Stimulated activated CD8-positive, alpha-beta memory T cell treated with anti-CD3 and anti-CD28 coated beads, Interleukin-12 subunit alpha, Interleukin-12 subunit beta, amount 100 ng/mL, for 24 hours (primary cell): ENCODE results near the gene CCDC177.

ENCODE experiments used
- DNase-seq: peaks from one replicate; pipeline ENCODE4 v3.0.0-alpha.2; 2020; ENCODE audit errors: extremely low read depth

Gene CCDC177

DNA sequence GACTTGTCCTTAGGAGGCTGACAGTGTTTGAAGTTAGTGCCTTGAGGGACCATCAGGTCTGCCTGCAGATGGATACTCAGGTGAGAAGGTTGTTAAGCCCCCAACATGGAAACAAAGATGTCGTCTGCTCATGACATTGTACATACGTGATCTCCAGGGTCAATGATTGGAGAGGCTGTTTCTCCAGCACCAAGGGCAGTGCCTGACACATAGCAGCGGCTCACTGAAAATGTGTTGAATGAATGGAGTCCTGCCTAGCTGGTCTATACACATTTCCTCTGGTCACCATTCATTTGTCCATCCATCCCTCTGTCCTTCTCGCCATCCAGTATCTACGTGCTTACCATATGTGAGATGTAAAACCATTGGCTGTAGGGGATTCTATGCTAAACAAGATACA, 7.1 kb downstream of the CCDC177 start:
- no peak for DNase-seq

GRCh38 chr14:69561893-69562292, 12.8 kb downstream of the CCDC177 start:
- no peak for DNase-seq

- DNase-seq = no peak
Observed at GRCh38 chr14:69560826-69561225, 13.8 kb downstream of the CCDC177 start.

DNA sequence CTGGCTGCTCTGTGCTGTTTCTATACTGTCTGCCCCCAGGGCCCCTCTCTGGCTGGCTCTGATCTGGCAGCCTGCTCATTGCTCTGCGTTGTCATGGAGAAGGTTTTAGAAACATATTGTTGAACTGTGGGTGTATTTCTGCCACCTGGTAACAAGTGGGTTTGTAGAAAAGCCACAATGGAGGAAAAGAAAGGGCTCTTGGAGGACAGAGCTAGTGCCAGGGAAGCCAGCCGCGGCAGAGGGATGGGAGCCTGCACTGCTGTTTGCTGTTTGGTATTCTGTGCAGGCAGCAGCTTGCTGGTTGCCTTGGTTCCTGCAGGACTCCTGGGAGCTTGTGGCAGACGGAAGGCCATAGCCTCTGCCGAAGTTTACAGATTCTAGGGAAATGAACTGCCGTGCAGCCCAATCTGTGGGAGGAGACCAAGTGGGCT, 15.1 kb downstream of the CCDC177 start:
- no peak for DNase-seq

DNA sequence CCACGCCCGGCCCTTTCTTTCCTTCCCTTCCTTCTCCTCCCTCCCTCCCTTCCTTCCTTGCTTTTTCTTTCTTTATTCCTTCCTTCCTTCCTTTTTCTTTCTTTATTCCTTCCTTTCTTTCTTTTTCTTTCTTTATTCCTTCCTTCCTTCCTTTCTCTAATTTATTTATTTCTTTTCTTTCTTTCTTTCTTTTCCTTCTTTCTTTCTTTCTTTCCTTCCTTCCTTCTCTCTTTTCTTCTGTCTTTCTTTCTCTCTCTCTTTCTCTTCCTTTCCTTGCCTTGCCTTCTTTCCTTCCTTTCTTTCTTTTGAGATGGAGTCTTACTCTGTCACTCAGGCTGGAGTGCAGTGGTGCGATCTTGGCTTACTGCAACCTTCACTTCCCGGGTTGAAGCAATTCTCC, 15.9 kb downstream of the CCDC177 start:
- DNase-seq = no peak

- no peak for DNase-seq
Observed at GRCh38 chr14:69554500-69554899, 20.2 kb downstream of the CCDC177 start.

DNA sequence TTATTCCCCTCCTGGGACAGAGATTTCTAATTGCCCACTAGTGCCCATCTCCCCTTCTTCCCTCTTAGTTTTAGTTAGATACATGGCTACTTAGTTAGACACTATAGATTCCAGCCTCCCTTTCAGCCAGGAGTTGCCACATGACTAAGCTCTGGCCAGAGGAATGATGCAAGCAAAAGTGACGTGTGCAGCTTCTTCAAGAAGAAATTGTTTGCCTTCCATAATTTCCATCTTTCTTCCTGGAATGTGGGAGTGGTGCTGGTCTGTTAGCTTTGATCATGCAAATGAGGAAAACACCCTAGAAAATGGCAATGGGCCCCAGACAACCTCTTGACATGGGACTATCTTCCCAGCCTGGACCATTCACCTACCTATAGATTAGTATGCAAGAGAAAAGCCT, 21.4 kb downstream of the CCDC177 start:
- DNase-seq = no peak

DNA sequence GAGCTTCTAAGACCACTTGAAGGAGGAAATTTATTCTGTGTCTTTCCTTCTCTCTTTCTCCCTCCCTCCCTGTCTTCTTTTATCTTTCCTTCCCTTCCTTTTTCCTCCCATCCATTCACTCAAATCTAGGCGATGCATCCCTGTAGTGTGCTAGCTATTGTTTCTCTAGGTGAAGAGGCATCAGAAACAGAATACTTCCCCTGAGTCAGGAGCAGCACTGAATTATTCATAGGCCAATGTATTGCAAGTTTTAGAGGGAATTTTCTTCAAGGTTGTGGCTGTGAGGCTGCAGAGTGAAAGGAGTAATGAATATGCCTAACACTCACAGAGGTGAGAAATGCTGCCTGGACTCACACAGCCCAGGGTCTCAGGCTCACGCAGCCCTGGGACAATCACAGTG, 23.2 kb downstream of the CCDC177 start:
- no peak for DNase-seq

GRCh38 chr14:69548566-69548965, 26.1 kb downstream of the CCDC177 start:
- DNase-seq = no peak

DNA sequence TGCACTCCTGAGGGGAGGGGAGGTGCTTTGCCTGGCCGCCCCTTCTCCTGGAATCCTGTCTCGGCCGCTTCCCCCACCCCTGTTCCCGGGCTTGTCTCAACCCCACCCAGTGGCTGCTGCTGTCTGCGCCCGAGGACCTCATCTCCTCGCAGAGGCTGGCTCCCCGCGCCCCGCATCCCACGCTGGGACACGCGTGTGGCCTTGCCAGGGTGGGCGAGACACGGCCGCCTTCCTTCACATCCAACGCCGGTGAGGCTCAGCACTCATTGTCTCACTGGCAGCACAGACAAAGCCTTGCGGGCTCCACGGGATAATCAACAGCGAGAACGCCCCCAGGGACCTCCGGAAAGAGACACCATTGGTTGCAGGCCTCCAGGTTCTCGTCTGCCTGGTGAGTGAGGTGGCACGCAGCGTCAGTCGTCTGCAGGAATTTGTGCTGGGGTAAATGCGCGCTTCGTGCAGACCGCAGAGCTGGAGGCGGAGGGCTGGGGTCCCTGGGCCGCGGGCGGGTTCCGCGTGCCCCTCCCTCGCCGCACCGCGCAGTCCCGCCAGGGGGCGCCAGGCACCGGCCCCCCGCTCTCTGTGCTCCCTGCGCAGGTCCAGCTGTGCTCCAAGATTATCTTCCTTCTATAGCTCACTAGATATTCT, 26.8 kb downstream of the CCDC177 start:
- DNase-seq = no peak

DNA sequence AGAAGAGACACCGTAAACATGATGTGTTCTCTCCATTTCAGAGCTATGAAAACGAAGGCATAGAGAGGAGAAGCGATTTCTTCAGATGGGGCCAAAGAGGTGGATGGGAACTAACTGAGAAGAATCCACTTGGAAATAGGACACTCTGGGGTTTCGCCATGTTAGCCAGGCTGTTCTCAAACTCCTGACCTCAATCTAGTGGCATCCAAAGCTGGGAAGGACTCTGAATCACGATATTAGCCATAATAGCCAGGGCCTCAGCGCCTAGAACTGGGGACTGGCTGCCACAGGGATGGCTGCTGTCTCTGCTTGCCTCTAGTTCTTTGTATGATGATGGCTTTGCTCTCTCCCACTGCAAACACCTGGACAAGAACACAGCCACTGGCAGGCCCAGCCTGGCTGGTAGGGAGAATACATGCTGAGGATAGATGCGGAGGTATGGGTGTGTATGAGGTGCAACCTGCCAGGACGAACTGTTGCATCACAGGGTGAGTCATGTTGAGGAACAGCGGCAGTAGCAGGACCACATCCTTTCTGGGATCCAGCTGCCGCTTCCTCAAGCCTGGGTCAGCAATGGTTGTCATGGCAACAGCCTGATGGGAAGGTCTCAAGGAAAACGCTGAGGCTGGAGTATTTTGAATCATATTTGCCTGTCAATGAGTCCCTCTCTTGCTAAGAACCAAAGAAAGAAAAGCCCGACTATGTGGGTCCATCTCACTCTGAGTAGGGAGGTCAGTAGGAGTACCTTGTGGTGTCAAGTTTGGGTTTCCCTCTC, 31.1 kb downstream of the CCDC177 start:
- no peak for DNase-seq

DNA sequence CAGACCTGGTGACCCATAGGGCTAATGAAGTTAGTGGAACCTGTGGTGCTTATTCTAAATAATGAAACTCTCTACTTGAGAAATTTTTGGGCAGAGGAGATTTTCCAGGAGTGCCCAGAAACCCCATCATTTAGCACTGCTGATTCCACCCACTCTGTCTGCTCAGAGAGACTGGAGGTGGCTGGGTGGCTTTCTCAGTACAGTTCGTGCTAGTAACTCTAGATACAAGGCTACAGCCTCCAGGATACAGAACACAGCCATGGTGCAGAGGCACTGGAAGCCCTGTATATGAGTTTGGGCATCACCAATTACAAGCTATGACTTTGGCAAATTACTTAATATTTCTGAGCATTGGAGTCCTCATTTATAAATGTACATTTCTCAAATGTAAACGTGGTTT, 32.4 kb downstream of the CCDC177 start:
- DNase-seq = no peak

DNA sequence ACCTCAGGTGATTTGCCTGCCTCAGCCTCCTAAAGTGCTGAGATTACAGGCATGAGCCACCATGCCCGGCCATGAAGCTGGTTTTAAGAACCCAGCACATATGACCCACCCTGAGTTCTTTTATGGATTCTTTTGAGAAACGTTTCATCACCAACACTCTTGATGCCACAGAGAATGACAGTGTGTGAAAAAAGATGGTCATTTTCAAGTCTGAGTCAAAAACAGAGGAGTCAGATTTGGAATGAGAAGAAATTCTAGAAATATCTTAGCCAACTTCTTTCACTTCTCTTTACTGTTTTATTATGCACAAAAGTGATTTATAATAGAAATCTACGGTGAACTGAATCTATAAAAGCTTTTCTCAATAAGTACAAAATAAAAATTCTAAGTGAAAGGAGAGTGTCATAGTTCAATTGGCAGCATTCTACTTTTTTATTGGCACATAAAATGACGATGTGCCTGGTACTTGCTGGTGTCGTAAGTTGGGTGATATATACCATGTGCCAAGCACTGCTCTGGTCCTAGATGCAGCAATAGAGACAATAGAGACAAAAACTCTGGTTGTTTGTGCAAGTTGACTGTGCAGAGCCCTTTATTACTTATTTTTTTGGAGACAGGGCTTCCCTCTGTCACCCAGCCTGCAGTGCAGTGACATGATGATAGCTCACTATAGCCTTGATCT, 33.9 kb downstream of the CCDC177 start:
- DNase-seq = no peak

DNA sequence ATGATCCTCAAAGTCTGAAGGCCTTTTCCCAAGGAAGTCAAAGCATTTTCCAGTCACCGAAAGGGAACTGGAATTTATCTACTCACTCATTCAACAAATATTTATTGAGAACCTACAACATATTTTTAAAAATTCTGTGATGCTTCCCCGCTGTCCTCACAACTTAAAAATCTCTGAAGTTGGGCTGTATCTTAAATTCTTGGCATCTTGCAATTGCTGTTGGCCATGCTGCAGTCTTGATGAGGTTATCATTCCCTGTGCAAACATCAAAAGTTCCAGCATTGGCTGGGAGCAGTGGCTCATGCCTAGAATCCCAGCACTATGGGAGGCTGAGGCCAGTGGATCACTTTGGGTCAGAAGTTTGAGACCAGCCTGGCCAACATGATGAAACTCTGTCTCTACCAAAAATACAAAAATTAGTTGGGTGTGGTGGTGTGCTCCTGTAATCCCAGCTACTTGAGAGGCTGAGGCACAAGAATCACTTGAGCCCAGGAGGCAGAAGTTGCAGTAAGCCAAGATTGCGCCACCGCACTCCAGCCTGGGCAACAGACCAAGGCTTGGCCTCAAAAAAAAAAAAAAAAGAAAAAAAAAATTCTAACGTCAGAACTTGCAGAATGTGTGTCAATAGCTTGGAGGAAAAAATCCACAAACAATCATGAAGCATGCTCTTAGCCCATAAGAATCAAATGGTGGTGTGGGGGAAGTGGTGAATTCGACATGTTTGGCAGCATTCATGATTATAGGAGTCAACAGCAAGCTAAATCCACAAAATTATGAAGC, 34.9 kb downstream of the CCDC177 start:
- no peak for DNase-seq

DNA sequence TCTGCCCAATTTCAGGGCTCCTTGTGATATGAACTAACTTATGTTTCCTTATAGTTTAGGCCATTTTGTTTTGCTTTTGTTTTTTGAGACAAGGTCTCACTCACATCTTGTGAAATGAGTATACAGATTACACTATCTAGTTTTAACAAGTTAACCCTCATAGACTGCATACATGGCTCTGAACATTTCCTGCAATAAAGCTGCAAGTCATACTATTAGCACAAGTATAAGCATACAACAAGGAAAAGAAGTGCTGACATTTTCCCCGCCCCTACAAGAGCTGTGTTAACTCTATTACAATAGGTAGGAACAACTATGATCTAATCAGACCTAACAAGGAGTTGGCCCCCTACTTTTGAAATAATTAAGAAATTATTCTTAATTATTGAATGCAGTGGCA, 35.9 kb downstream of the CCDC177 start:
- DNase-seq = no peak

- DNase-seq = no peak
Observed at GRCh38 chr14:69537900-69538299, 36.8 kb downstream of the CCDC177 start.

DNA sequence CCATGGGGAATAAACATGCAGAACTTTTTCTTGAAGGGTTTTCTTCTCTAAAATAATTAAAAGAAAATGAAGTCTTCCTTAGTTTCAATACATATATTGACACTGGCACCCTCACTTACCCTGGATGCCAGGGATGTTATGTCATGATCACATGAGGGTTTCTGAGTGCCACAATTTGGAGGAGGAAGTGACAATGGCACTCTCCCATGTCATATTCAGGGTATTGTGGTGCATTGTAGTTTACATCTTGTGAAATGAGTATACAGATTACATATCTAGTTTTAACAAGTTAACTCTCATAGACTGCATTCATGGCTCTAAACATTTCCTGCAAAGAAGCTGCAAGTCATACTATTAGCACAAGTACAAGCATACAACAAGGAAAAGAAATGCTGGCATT, 37.7 kb downstream of the CCDC177 start:
- no peak for DNase-seq

DNA sequence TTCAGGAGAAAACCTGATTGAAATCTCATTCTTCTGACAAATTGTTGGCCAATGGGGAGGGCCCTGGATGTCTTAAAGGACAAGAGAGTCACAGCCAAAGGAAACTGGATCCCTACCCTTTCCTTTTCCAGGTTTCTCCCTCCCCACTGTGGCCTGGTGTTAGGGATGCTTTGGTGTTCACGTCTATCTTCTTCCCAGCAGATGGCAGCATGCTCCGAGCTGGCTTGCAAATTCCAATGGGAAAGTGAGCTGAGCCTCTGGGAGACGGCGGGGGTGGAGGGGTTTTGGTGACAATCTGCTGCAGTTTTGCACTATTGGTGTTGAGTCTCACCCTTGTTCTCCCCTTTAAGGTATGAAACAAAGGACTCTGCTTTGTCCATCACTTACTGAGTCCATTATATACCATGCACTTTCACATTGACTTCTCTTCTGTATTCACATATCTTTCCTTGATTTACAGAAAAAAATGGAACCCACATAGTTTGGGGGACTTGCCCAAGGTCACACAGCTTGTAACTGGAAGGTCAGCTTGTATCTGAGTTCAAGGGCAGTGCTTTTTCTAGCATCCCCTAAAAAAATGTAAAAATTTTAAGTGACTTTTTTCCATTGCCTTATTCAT, 39.3 kb downstream of the CCDC177 start:
- no peak for DNase-seq

GRCh38 chr14:69532561-69533340, 41.9 kb downstream of the CCDC177 start:
- no peak for DNase-seq

GRCh38 chr14:69531135-69531534, 43.5 kb downstream of the CCDC177 start:
- DNase-seq = no peak

DNA sequence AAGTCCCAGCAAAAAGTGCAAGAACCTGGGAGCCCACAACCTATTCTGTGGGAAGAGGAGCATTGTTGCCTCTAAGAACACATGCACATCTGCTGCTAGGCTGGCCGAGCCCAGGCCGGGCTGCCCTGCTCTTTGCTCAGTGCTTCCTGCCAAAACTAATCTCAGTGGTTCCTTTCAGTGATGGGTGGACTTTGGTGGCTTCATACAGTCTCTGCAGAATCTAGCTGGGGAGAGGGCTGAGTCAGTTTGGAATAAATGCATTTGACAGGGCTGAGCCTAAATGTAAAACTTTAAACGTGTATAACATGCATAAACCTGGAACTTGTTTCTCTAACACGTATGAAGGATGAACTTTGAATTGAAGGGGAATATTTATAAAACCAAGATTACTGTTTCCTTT, 44.6 kb downstream of the CCDC177 start:
- DNase-seq = no peak
